T-helper 1 cell treated with Interleukin-12 subunit alpha and Interleukin-12 subunit beta and Interleukin-4 antibody, amounts not matched to agents 30 μg/mL and 1 μg/mL, for 36 hours (primary cell): ENCODE measurements around the gene CLEC6A.

Experiments used
- H3K27ac Mint-ChIP-seq: one replicate; pipeline ENCODE4 v1.8.0; 2021; ENCODE audit warnings: mild to moderate bottlenecking, mixed read lengths
- H3K27me3 Mint-ChIP-seq: one replicate; pipeline ENCODE4 v1.8.0; 2021; ENCODE audit warnings: low read depth, mixed read lengths
- H3K36me3 Mint-ChIP-seq: one replicate; pipeline ENCODE4 v1.8.0; 2021; ENCODE audit warnings: low read depth, mixed read lengths
- H3K4me1 Mint-ChIP-seq: one replicate; pipeline ENCODE4 v1.8.0; 2021; ENCODE audit warnings: low read depth, mixed read lengths
- H3K4me3 Mint-ChIP-seq: one replicate; pipeline ENCODE4 v1.8.0; 2021; ENCODE audit warnings: mild to moderate bottlenecking, moderate library complexity, mixed read lengths
- H3K9me3 Mint-ChIP-seq: one replicate; pipeline ENCODE4 v1.8.0; 2021; ENCODE audit warnings: mixed read lengths

The CLEC6A gene

GRCh38 chr12:8513256-8513655 lies 57.5 kb downstream of the CLEC6A start, which contains the start of gene CLEC4D:
Gene CLEC4D, plus strand, starts transcription at chr12:8513503. Its CDS starts 230 bp downstream, at chr12:8513733.
- Mint-ChIP-seq H3K36me3 (no peaks in the 10 kb centered on the region), H3K27ac (no peak within 1 kb of the TSS), H3K4me1 (no peaks in the 10 kb centered on the region), H3K4me3 (no peak within 1 kb of the TSS), H3K27me3 (peaks cover 33% of the 10 kb centered on the region), H3K9me3 (no peaks in the 10 kb centered on the region)

GRCh38 chr12:8517971-8518370 lies 62.2 kb downstream of the CLEC6A start:
- H3K9me3 Mint-ChIP-seq: no peaks in the 10 kb centered on the region
- no peaks in the 10 kb centered on the region for H3K36me3 Mint-ChIP-seq
- H3K4me3 Mint-ChIP-seq: no peak overlapping the region
- H3K27me3 Mint-ChIP-seq: peaks cover 18% of the 10 kb centered on the region
- no peak overlapping the region for H3K27ac Mint-ChIP-seq
- no peaks in the 10 kb centered on the region for H3K4me1 Mint-ChIP-seq

- no peak overlapping the region for H3K4me3 Mint-ChIP-seq
- H3K36me3 Mint-ChIP-seq: no peaks in the 10 kb centered on the region
- no peaks in the 10 kb centered on the region for H3K9me3 Mint-ChIP-seq
- H3K4me1 Mint-ChIP-seq: no peaks in the 10 kb centered on the region
- H3K27ac Mint-ChIP-seq: no peak overlapping the region
- peaks cover 14% of the 10 kb centered on the region for H3K27me3 Mint-ChIP-seq
Measured at GRCh38 chr12:8519171-8519570, 63.4 kb downstream of the CLEC6A start.

- Mint-ChIP-seq H3K36me3 (no peaks in the 10 kb centered on the region), H3K9me3 (peaks cover 15% of the 10 kb centered on the region), H3K27ac (no peak overlapping the region), H3K4me3 (no peak overlapping the region), H3K27me3 (peaks cover 31% of the 10 kb centered on the region), H3K4me1 (no peaks in the 10 kb centered on the region)
Measured at GRCh38 chr12:8527250-8528130, 71.7 kb downstream of the CLEC6A start.
